Body of pancreas (tissue), 4 donors: ENCODE data around the gene HMGN5. TPM values are rescaled to one million over a fixed set of nuclear protein-coding genes. Genes with fewer than 3 reads are reported as not detected.

ENCODE experiments used
- ATAC-seq: fragments of 150-250 bp; one replicate; pipeline ENCODE4 v1.9.1; 2016
- DNase-seq, 4 donors: peaks; one replicate each; pipeline ENCODE4 v3.0.0-alpha.2; 2019
- H3K27ac ChIP-seq, 4 donors: fragments of 200-600 bp; sonication (generic); 1 replicate in 3 of 4; 2 replicates in 1 of 4; pipeline versions ENCODE4 v1.5.1 to v1.6.1; 2016 to 2019; ENCODE audit warnings: mild to moderate bottlenecking in 1 of 4, mixed read lengths in 1 of 4, moderate library complexity in 1 of 4
- H3K27me3 ChIP-seq, 2 donors: fragments of 200-600 bp; sonication (generic); one replicate each; pipeline ENCODE4 v1.6.0; 2016; ENCODE audit warnings: mild to moderate bottlenecking in 1 of 2
- H3K36me3 ChIP-seq, 2 donors: fragments of 200-600 bp; sonication (generic); replicated peaks in 1 of 2; 2 replicates each; pipeline ENCODE4 v1.5.1; 2016; ENCODE audit warnings: low read depth in 2 of 2; ENCODE audit not compliant: insufficient read depth in 1 of 2
- H3K4me1 ChIP-seq: fragments of 200-600 bp; sonication (generic); one replicate; pipeline ENCODE4 v1.6.0; 2016
- H3K4me3 ChIP-seq, 2 donors: fragments of 200-600 bp; sonication (generic); 1 replicate in 1 of 2; 2 replicates in 1 of 2; pipeline ENCODE4 v1.5.1; 2016 to 2019
- H3K9me3 ChIP-seq, 3 donors: fragments of 200-600 bp; sonication (generic); 1 replicate in 2 of 3; 2 replicates in 1 of 3; pipeline ENCODE4 v1.5.1; 2016
- CTCF ChIP-seq, 7 experiments: fragments of 450-650 bp in 4 of 7; fragments of 200-600 bp in 3 of 7; sonication (generic) in 3 of 7; IDR thresholded peaks; one replicate each; pipeline ENCODE4 v1.5.1; 2016 to 2019; ENCODE audit warnings: antibody characterized with exemption in 7 of 7
- POLR2A ChIP-seq, 3 donors: fragments of 450-650 bp; IDR thresholded peaks; one replicate each; pipeline ENCODE4 v1.6.1; 2016; ENCODE audit warnings: antibody characterized with exemption in 3 of 3, mild to moderate bottlenecking in 2 of 3
- WGBS, 2 donors: methylation state at CpG; one replicate each; pipeline ENCODE4 v1.1.5; 2017; 5-methylcytosine and 5-hydroxymethylcytosine counted together
- intact Hi-C: fragments of 100-400 bp; cut with DNase I; formaldehyde crosslinking; loops from one replicate; pipeline ENCODE4 v1.15.1; 2023
- total RNA-seq, 2 donors: library from RNA; depleted of rRNA; stranded (reverse); fragments of >200 nt; gene quantifications; one replicate each; pipeline ENCODE4 v1.1.0, GENCODE V29; 2016

The HMGN5 gene
- total RNA-seq, 2 donors from 2014 or later, result 2.1 to 35.3 TPM

GRCh38 chrX:81215685-81216084, 14.0 kb upstream of the HMGN5 start:
- DNase-seq, result no peak
- Histone ChIP-seq H3K4me3 (no peak overlapping the region), H3K27ac (no peak overlapping the region), H3K4me1 (no peaks in the 10 kb centered on the region), H3K27me3 (no peaks in the 10 kb centered on the region), H3K36me3 (no peaks in the 10 kb centered on the region), H3K9me3 (no peaks in the 10 kb centered on the region)
- no peak for TF ChIP-seq POLR2A (IDR thresholded peaks at IDR 0.05)
- no peak for TF ChIP-seq CTCF (IDR thresholded peaks at IDR 0.05)
- ATAC-seq, result no peak
- intact Hi-C loops, result no loop called here
- 59 to 85% methylated on average over 1 of the region's 1 CpG for WGBS, 2 donors

GRCh38 chrX:81208916-81209315, 7.2 kb upstream of the HMGN5 start:
- no peaks in the 10 kb centered on the region for H3K9me3 ChIP-seq
- H3K27me3 ChIP-seq, result no peaks in the 10 kb centered on the region
- TF ChIP-seq POLR2A (IDR thresholded peaks at IDR 0.05) (no peak), CTCF (IDR thresholded peaks at IDR 0.05) (no peak)
- no peak for DNase-seq
- H3K36me3 ChIP-seq, result no peaks in the 10 kb centered on the region
- no peak for ATAC-seq
- no peak overlapping the region for H3K4me3 ChIP-seq
- intact Hi-C loops, result no loop called here
- H3K4me1 ChIP-seq, result peaks cover 4% of the 10 kb centered on the region
- 87 to 91% methylated on average over 7 to 8 of the region's 8 CpGs for WGBS, 2 donors
- no peak overlapping the region for H3K27ac ChIP-seq

- ATAC-seq (no peak), DNase-seq (no peak)
- H3K4me3 ChIP-seq, result no peak overlapping the region
- intact Hi-C loops, result no loop called here
- no peaks in the 10 kb centered on the region for H3K9me3 ChIP-seq
- WGBS, 2 donors, result 29 to 41% methylated on average over 1 of the region's 1 CpG
- TF ChIP-seq CTCF (IDR thresholded peaks at IDR 0.05), result no peak
- no peak for TF ChIP-seq POLR2A (IDR thresholded peaks at IDR 0.05)
- H3K27ac ChIP-seq, result no peak overlapping the region
- H3K4me1 ChIP-seq, result peaks cover 4% of the 10 kb centered on the region
- no peaks in the 10 kb centered on the region for H3K27me3 ChIP-seq
- H3K36me3 ChIP-seq, result no peaks in the 10 kb centered on the region
Observed at GRCh38 chrX:81206476-81206875, 4.8 kb upstream of the HMGN5 start.

- whole genome bisulfite sequencing, 2 donors, result 87 to 96% methylated on average over 2 of the region's 2 CpGs
- no peak overlapping the region for H3K4me3 ChIP-seq
- intact Hi-C loops, result no loop called here
Observed at GRCh38 chrX:81205551-81205950, 3.8 kb upstream of the HMGN5 start.

More at GRCh38 chrX:81205551-81205950, 3.8 kb upstream of the HMGN5 start:
- no peaks in the 10 kb centered on the region for H3K9me3 ChIP-seq
- H3K27ac ChIP-seq, result no peak overlapping the region
- peaks cover 4% of the 10 kb centered on the region for H3K4me1 ChIP-seq
- no peaks in the 10 kb centered on the region for H3K27me3 ChIP-seq
- no peak for TF ChIP-seq CTCF (IDR thresholded peaks at IDR 0.05)
- no peak for TF ChIP-seq POLR2A (IDR thresholded peaks at IDR 0.05)
- no peak for ATAC-seq
- no peak for DNase-seq
- H3K36me3 ChIP-seq, result no peaks in the 10 kb centered on the region
